Endothelial cell of umbilical vein (primary cell): ENCODE data around the gene TBX2. TPM values are rescaled to one million over a fixed set of nuclear protein-coding genes. Genes with fewer than 3 reads are reported as not detected.

ENCODE experiments used
- BruUV-seq: library from RNA; stranded (reverse); fragments of 400-500 nt; replicated peaks from 2 replicates; lab custom pipeline; 2021; lab: Mats Ljungman, UMichigan
- CTCF ChIA-PET: fragments of 300-600, 350-600 bp; sonication (Branson Sonifier 250); formaldehyde crosslinking; loops from one replicate; lab custom pipeline; 2021; ENCODE audit warnings: antibody characterized with exemption, inconsistent platforms; lab: Charles Lee
- POLR2A ChIA-PET: fragments of 300-600, 350-600 bp; sonication (Branson Sonifier 250); formaldehyde crosslinking; loops from one replicate; lab custom pipeline; 2021; ENCODE audit warnings: antibody characterized with exemption, inconsistent platforms; lab: Charles Lee
- DNase-seq: peaks from one replicate; pipeline ENCODE4 v3.0.0-alpha.2; 2011; ENCODE audit warnings: low read depth, low spot score
- FAIRE-seq: peaks from 2 replicates; lab custom pipeline; 2011; peaks lifted over from hg19 to GRCh38; lab: Jason Lieb, UNC
- H2AFZ ChIP-seq: 2 replicates; pipeline ENCODE4 v1.6.0; 2012; ENCODE audit warnings: low read depth, low read length, control low read depth, inconsistent platforms
- H3K27ac ChIP-seq: 2 replicates; pipeline ENCODE4 v1.5.1; 2011; ENCODE audit warnings: low read depth, mild to moderate bottlenecking, control low read depth, low read length, moderate library complexity; ENCODE audit not compliant: insufficient read depth
- H3K27me3 ChIP-seq, 2 experiments: 2 replicates each; pipeline versions ENCODE4 v1.6.0 to v1.6.1; 2011; ENCODE audit warnings: low read length in 2 of 2, mixed read lengths in 1 of 2; ENCODE audit not compliant: control insufficient read depth in 2 of 2, insufficient read depth in 2 of 2
- H3K36me3 ChIP-seq, 2 experiments: 2 replicates in 1 of 2; 3 replicates in 1 of 2; pipeline ENCODE4 v1.5.1; 2011; ENCODE audit warnings: low read length in 2 of 2, mild to moderate bottlenecking in 1 of 2, moderate library complexity in 1 of 2; ENCODE audit not compliant: control insufficient read depth in 2 of 2, insufficient read depth in 2 of 2; ENCODE audit errors: extremely low read depth in 1 of 2
- H3K4me1 ChIP-seq: 3 replicates; pipeline ENCODE4 v1.5.1; 2011; ENCODE audit warnings: mild to moderate bottlenecking, low read length; ENCODE audit not compliant: control insufficient read depth, insufficient read depth; ENCODE audit errors: extremely low read depth
- H3K4me2 ChIP-seq: 2 replicates; pipeline ENCODE4 v1.6.1; 2011; ENCODE audit warnings: low read length, control low read depth, mixed read lengths; ENCODE audit not compliant: insufficient read depth
- H3K4me3 ChIP-seq, 3 experiments: fragments of 200-600 bp in 1 of 3; sonication (generic), shearing (Covaris generic) in 1 of 3; replicated peaks in 1 of 3; 2 replicates each; pipeline ENCODE4 v1.5.1; 2011 to 2016; ENCODE audit warnings: control low read depth in 3 of 3, low read length in 3 of 3, mild to moderate bottlenecking in 2 of 3, inconsistent platforms in 1 of 3, low read depth in 1 of 3, moderate library complexity in 1 of 3; ENCODE audit not compliant: insufficient read depth in 1 of 3
- H3K79me2 ChIP-seq: 2 replicates; pipeline ENCODE4 v1.6.0; 2012; ENCODE audit warnings: low read length, inconsistent platforms; ENCODE audit not compliant: control insufficient read depth, insufficient read depth
- H3K9ac ChIP-seq: replicated peaks from 2 replicates; pipeline ENCODE3; 2011; ENCODE audit warnings: low read length, control low read depth; ENCODE audit not compliant: insufficient read depth; ENCODE audit errors: extremely low read depth
- H3K9me1 ChIP-seq: replicated peaks from 3 replicates; pipeline ENCODE4 v1.6.0; 2011; ENCODE audit warnings: mild to moderate bottlenecking, low read length; ENCODE audit not compliant: control insufficient read depth, insufficient read depth; ENCODE audit errors: extremely low read depth
- H3K9me3 ChIP-seq: replicated peaks from 2 replicates; pipeline ENCODE4 v1.5.1; 2012; ENCODE audit warnings: low read length, inconsistent platforms; ENCODE audit not compliant: control insufficient read depth, insufficient read depth
- H4K20me1 ChIP-seq: replicated peaks from 2 replicates; pipeline ENCODE3; 2011; ENCODE audit warnings: mild to moderate bottlenecking, low read length; ENCODE audit not compliant: control insufficient read depth, insufficient read depth; ENCODE audit errors: extremely low read depth
- EZH2 ChIP-seq: IDR thresholded peaks from 2 replicates; pipeline ENCODE4 v1.6.1; 2012; ENCODE audit warnings: borderline replicate concordance, low read depth, mild to moderate bottlenecking, moderate library complexity, low read length, inconsistent platforms; ENCODE audit not compliant: severe bottlenecking
- FOS ChIP-seq: IDR thresholded peaks from 2 replicates; pipeline ENCODE4 v1.6.1; 2011; ENCODE audit warnings: mild to moderate bottlenecking, low read length, moderate library complexity, borderline replicate concordance; ENCODE audit not compliant: insufficient read depth
- JUN ChIP-seq: IDR thresholded peaks from 2 replicates; pipeline ENCODE4 v1.6.1; 2011; ENCODE audit warnings: borderline replicate concordance, low read depth; ENCODE audit not compliant: insufficient read length, insufficient read depth
- MYC ChIP-seq: IDR thresholded peaks from one replicate; pipeline ENCODE4 v1.6.1; 2011; ENCODE audit warnings: mild to moderate bottlenecking, low read depth, low read length
- POLR2A ChIP-seq: IDR thresholded peaks from 2 replicates; pipeline ENCODE4 v1.6.1; 2012; ENCODE audit warnings: low read depth, mild to moderate bottlenecking, control low read depth, low read length
- POLR2AphosphoS5 ChIP-seq: IDR thresholded peaks from 2 replicates; pipeline ENCODE4 v1.6.1; 2012; ENCODE audit warnings: low read depth, mild to moderate bottlenecking, control low read depth, low read length, moderate library complexity; ENCODE audit not compliant: insufficient read depth
- dilution Hi-C: fragments of 300-500 bp; cut with MboI; formaldehyde crosslinking; loops from one replicate; pipeline ENCODE4 v1.15.0; 2019; ENCODE audit warnings: low sequenced_read_pairs; ENCODE audit not compliant: extremely low pct_ligation_motif_present
- intact Hi-C: fragments of 100-400 bp; cut with micrococcal nuclease; formaldehyde crosslinking; loops from one replicate; pipeline ENCODE4 v1.10.0; 2022
- polyA plus RNA-seq, 4 experiments: library from polyadenylated mRNA; depleted of rRNA in 3 of 4; stranded (reverse) in 3 of 4; unstranded in 1 of 4; fragments of >200 nt; gene quantifications; 2 replicates each; pipeline versions ENCODE4 v1.2.1 to v1.2.3, GENCODE V29; 2011 to 2012; ENCODE audit warnings: missing spikeins in 1 of 4
- total RNA-seq: library from RNA; stranded (reverse); gene quantifications from 2 replicates; pipeline ENCODE4 v1.2.3, GENCODE V29; 2021
- TF ChIP-seq, protein P1 (sequence below), 2 donors: IDR thresholded peaks; 1 replicate in 1 of 2; 2 replicates in 1 of 2; pipeline ENCODE4 v1.5.1; 2011; ENCODE audit warnings: low read length in 2 of 2, mild to moderate bottlenecking in 2 of 2, moderate library complexity in 2 of 2, control low read depth in 1 of 2, inconsistent platforms in 1 of 2, low read depth in 1 of 2; ENCODE audit not compliant: insufficient read depth in 1 of 2; ENCODE audit errors: extremely low read depth in 1 of 2
- TF ChIP-seq, protein P2 (sequence below): IDR thresholded peaks from 2 replicates; pipeline ENCODE4 v1.6.1; 2011; ENCODE audit not compliant: insufficient read depth, insufficient read length

TBX2 gene
- total and polyA plus RNA-seq, 2 donors (not counting 3 experiments of a cell fraction or from before 2014, with no cell fraction given): not detected

- no peaks in the 10 kb centered on the region for H3K79me2 ChIP-seq
- peaks cover 27 to 29% of the 10 kb centered on the region in 2 experiments for H3K27me3 ChIP-seq
- dilution Hi-C loops (no loop called here), intact Hi-C loops (loop anchor here (1.0 to 2.0 kb wide), 8 partner anchors 138 to 693 kb away; no protein-coding TSS in a partner anchor)
- peak overlapping the region; percentile 90 for H2AFZ ChIP-seq
- no peak for TF ChIP-seq JUN
- TF ChIP-seq, protein P1, sequence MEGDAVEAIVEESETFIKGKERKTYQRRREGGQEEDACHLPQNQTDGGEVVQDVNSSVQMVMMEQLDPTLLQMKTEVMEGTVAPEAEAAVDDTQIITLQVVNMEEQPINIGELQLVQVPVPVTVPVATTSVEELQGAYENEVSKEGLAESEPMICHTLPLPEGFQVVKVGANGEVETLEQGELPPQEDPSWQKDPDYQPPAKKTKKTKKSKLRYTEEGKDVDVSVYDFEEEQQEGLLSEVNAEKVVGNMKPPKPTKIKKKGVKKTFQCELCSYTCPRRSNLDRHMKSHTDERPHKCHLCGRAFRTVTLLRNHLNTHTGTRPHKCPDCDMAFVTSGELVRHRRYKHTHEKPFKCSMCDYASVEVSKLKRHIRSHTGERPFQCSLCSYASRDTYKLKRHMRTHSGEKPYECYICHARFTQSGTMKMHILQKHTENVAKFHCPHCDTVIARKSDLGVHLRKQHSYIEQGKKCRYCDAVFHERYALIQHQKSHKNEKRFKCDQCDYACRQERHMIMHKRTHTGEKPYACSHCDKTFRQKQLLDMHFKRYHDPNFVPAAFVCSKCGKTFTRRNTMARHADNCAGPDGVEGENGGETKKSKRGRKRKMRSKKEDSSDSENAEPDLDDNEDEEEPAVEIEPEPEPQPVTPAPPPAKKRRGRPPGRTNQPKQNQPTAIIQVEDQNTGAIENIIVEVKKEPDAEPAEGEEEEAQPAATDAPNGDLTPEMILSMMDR (IDR thresholded peaks at IDR 0.05; ENCODE audit: extremely low read depth in 1 of 2, insufficient read depth in 1 of 2, low read depth in 1 of 2, low read length in 2 of 2): no peak
- TF ChIP-seq, protein P2, sequence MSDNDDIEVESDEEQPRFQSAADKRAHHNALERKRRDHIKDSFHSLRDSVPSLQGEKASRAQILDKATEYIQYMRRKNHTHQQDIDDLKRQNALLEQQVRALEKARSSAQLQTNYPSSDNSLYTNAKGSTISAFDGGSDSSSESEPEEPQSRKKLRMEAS: no peak
- no peak for TF ChIP-seq MYC
- no peak for TF ChIP-seq POLR2AphosphoS5
- no peak for TF ChIP-seq POLR2A
- no peak for TF ChIP-seq FOS
- peak; percentile 34 for TF ChIP-seq EZH2
- H3K27ac ChIP-seq: no peak overlapping the region
- BruUV-seq: no TSS peak
- H3K9me3 ChIP-seq: no peaks in the 10 kb centered on the region
- H3K9ac ChIP-seq: no peak overlapping the region
- peak overlapping the region; percentile 67 for H3K4me2 ChIP-seq
- DNase-seq (no peak), FAIRE-seq (no peak)
- H3K36me3 ChIP-seq: no peaks in the 10 kb centered on the region
- H4K20me1 ChIP-seq: no peaks in the 10 kb centered on the region
- CTCF ChIA-PET: interaction anchor here (0.9 to 6.4 kb wide), 19 partner anchors 11 to 766 kb away, joined by 3 to 87 read pairs (median 9); no protein-coding TSS in a partner anchor
- peaks cover 14% of the 10 kb centered on the region for H3K4me1 ChIP-seq
- H3K9me1 ChIP-seq: no peaks in the 10 kb centered on the region
- H3K4me3 ChIP-seq: peak overlapping the region in 2 of 3 experiments; percentile 31 to 40
- POLR2A ChIA-PET: interaction anchor here (0.6 kb wide), 1 partner anchor 171 kb away, joined by 3 read pairs; no protein-coding TSS in a partner anchor
These were observed 13.4 kb downstream of the TBX2 start for GRCh38 chr17:61412860-61413660.
